PC-9 (cell line): Measurements from ENCODE around the gene BLZF1.

Experiments
- CTCF ChIP-seq: fragments of 200-600 bp; sonication (generic); conservative IDR thresholded peaks from 2 replicates; pipeline ENCODE4 v1.6.1; 2017; ENCODE audit warnings: mixed run types, antibody characterized with exemption, mild to moderate bottlenecking, moderate library complexity
- EZH2 ChIP-seq: fragments of 200-600 bp; sonication (generic); IDR thresholded peaks from 2 replicates; pipeline ENCODE4 v1.8.0; 2017; ENCODE audit warnings: antibody characterized with exemption, low read depth

DNA sequence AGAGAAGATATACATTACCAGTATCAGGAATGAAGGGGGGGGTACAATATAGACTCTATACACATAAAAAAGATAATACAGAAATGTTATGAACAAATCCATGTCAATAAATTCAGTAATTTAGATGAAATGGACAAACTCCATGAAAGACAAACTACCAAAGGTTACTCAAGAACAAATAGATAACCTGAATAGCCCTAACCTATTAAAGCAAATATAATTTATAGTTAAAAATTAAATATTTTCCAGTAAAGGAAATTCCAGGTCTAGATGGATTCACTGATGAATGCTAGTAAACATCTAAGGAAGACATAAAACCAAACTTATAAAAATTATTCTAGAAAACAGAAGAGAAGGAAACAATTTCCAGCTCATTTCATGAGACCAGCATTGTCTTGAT lies 13.2 kb downstream of the BLZF1 start:
- TF ChIP-seq CTCF: no peak
- TF ChIP-seq EZH2: no peak
